ENCODE results near the gene NR2F2. TPM values are rescaled to one million over a fixed set of nuclear protein-coding genes. Genes with fewer than 3 reads are reported as not detected.

NR2F2 gene
- total and polyA plus RNA-seq, 2 of the 13 experiments (the other 11 are each of a cell fraction or from before 2014, with no cell fraction given): 3.5 to 4.7 TPM

- no TSS peak for BruUV-seq (replicated peaks)
- no peak for FAIRE-seq
- no peak for TF ChIP-seq ZNF577 (CRISPR knock-in tag; IDR thresholded peaks at IDR 0.05; ENCODE audit: borderline replicate concordance, low read depth)
- TF ChIP-seq SMAD1 (CRISPR knock-in tag; IDR thresholded peaks at IDR 0.05; ENCODE audit: borderline replicate concordance, low read depth): no peak
- TF ChIP-seq IRF2 (CRISPR knock-in tag; IDR thresholded peaks at IDR 0.05): no peak
- no peak for TF ChIP-seq REL (CRISPR knock-in tag; conservative IDR thresholded peaks at IDR 0.05)
- no peak for TF ChIP-seq EZH2 (conservative IDR thresholded peaks at IDR 0.05; ENCODE audit: low read depth, low read length)
- no peak for TF ChIP-seq TMF1 (CRISPR knock-in tag; IDR thresholded peaks at IDR 0.05; ENCODE audit: low read depth)
- no peak for TF ChIP-seq SP5 (CRISPR knock-in tag; IDR thresholded peaks at IDR 0.05; ENCODE audit: borderline replicate concordance, low read depth)
- TF ChIP-seq YEATS2 (CRISPR knock-in tag; IDR thresholded peaks at IDR 0.05; ENCODE audit: borderline replicate concordance): no peak
- no peak for TF ChIP-seq GLMP (CRISPR knock-in tag; IDR thresholded peaks at IDR 0.05; ENCODE audit: borderline replicate concordance)
- TF ChIP-seq ZFP62 (CRISPR knock-in tag; IDR thresholded peaks at IDR 0.05): no peak
- no peak for TF ChIP-seq THAP8 (CRISPR knock-in tag; IDR thresholded peaks at IDR 0.05; ENCODE audit: borderline replicate concordance)
- no peak for TF ChIP-seq ARNT2 (CRISPR knock-in tag; IDR thresholded peaks at IDR 0.05; ENCODE audit: low read depth)
- no peak for TF ChIP-seq ZNF780A (CRISPR knock-in tag; IDR thresholded peaks at IDR 0.05)
- no peak for TF ChIP-seq ZNF354B (CRISPR knock-in tag; IDR thresholded peaks at IDR 0.05)
- WGBS (ENCODE audit: low lambda C conversion rate): 90% methylated on average over 7 of the region's 7 CpGs
- DNase-seq (ENCODE audit: low spot score): no peak
- H3K27ac ChIP-seq (ENCODE audit: extremely low read length, insufficient read depth, low read length): no peak overlapping the region
- H3K79me2 ChIP-seq (ENCODE audit: insufficient read depth, low read length): peaks cover 25% of the 10 kb centered on the region
- H3K4me3 ChIP-seq (replicated peaks in 1 of 3; ENCODE audit: insufficient read depth in 1 of 3, low read depth in 2 of 3, low read length in 3 of 3): no peak overlapping the region
- ChIA-PET CTCF (ENCODE audit: low intra/inter-chr PET ratio, low total read pairs) (interaction anchor here (1.8 kb wide), 1 partner anchor 17 kb away, joined by 8 read pairs; no protein-coding TSS in a partner anchor), POLR2A (interaction anchor here (2.1 kb wide), 1 partner anchor 64 kb away, joined by 13 read pairs; no protein-coding TSS in a partner anchor)
- H2AFZ ChIP-seq (ENCODE audit: low read length): no peak overlapping the region
- intact Hi-C loops (cut with micrococcal nuclease; ENCODE audit: unreplicated experiment) (loop anchor here (5.0 to 10.0 kb wide), 2 partner anchors 256 to 276 kb away; no protein-coding TSS in a partner anchor), in situ Hi-C loops (cut with HindIII; ENCODE audit: extremely low pct_ligation_motif_present, low pct_unique_long_range_greater_than_20kb) (loop anchor here (5.0 to 25.0 kb wide), 4 partner anchors 66 to 1066 kb away; no protein-coding TSS in a partner anchor)
- peaks cover 48% of the 10 kb centered on the region for H3K4me1 ChIP-seq (ENCODE audit: insufficient read depth, low read length)
- no peak overlapping the region for H3K4me2 ChIP-seq (ENCODE audit: low read depth, low read length)
- ATAC-seq: no peak
- H3K27me3 ChIP-seq (ENCODE audit: control insufficient read depth in 1 of 2, insufficient read depth in 2 of 2, low read length in 2 of 2): no peaks in the 10 kb centered on the region; a peak in 1 of 5 replicates
- H3K36me3 ChIP-seq (replicated peaks in 1 of 2; ENCODE audit: control insufficient read depth in 1 of 2, insufficient read depth in 2 of 2, low read length in 2 of 2): no peaks in the 10 kb centered on the region
- no peaks in the 10 kb centered on the region for H3K9me3 ChIP-seq (ENCODE audit: low read length)
- no peak overlapping the region for H3K9ac ChIP-seq (ENCODE audit: insufficient read depth, low read depth, low read length)
- H4K20me1 ChIP-seq (ENCODE audit: insufficient read depth, low read length): no peaks in the 10 kb centered on the region
These were observed 2.2 kb upstream of the NR2F2 start for GRCh38 chr15:96328181-96328876.
